Midbrain (tissue), 1 donor: ENCODE data around the gene FXYD6.
A peak's percentile ranks its signal among the peaks of the same experiment; 100 is the strongest.

Experiments
- DNase-seq: peaks from one replicate; lab custom pipeline; 2025; lab: John Stamatoyannopoulos, UW

Gene FXYD6

GRCh38 chr11:117910941-117911655 is 34.6 kb upstream of the FXYD6 start:
- no peak for DNase-seq

DNA sequence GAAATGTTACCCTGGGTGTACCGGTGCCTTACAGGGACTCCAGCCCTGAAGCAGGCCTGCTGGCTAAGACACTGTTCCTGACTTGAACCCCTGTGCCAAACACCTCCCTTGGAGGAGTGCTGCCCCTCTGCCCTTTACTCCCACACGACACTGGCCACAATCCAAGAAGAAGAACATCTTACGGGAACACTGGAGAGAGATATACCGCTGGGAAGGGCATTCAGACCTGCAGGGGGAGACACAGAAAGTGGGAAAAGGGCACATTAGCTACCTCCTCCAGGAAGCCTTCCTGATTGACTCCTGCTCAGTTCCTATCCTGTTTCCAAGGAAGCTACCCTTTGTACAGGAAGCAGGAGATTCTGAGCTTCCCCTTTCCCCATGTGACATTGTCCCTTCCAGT is 34.1 kb upstream of the FXYD6 start:
- DNase-seq = no peak

DNA sequence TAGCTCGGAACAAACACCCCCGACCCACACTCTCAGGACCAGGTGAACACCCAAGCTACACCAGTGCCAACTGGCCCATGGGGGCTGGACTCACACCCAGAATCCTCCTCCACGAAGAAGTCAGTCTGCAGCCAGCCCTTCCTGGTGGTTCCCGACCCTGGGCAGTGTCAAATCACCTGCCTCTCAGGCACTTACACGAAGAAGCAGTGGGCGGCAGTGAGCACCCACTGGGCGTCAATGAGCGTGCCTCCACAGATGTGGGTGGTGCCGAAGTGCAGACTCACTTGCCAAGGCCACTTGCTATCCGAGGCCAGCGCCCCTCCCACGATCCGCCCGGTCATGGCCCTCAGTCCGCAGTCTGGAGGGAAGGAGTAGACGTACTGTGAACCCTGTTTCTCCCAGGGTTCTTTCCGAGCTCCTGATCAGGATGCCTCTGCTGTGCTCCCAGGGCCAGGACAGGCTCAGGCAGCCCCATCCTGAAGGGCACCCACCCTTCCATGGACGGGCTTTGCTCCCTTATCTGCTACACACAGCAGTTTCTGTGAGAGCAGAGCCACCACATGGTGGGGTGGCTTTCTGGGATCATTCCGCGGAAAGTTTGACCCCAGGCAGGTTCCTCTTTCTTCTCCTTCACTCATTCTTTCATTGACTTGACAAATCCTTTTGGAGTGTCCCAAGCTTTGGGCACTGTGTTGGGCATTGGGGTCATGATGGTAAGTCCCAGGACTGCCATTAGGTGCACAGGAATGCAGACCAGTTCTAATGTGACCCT is 33.3 kb upstream of the FXYD6 start:
- no peak for DNase-seq

DNA sequence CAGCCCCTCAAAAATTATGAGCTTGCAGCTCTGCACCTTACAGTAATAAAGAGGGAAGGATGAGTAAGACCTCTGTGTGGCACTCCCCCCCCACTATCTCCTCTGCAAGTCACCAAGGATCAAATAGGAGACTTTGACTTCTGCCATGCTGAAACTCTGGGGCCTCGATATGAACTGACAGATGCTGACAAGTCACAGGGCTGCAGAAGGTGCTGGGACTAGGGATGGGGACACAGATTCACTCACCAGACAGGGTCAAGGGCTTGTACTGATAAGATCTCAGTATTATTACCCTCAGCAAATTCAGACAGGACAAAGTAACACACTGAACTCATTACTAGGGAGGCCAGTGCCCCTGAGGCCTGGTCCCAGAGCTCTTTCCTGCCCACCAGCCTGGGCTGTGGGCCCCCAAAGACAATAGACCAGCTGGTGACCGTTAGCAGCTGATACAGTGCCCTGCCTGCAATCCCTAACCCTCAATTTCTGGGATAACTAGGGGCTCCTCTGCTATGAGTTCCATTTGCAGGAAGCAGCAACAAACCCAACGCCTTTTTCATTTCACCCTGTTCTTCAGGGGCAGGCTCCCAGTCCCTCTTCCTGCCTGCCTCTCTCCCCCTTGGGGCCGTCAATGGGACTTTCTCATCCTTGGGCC is 32.6 kb upstream of the FXYD6 start:
- DNase-seq = no peak

- no peak for DNase-seq
These were observed 31.8 kb upstream of the FXYD6 start for GRCh38 chr11:117908109-117908895.

DNA sequence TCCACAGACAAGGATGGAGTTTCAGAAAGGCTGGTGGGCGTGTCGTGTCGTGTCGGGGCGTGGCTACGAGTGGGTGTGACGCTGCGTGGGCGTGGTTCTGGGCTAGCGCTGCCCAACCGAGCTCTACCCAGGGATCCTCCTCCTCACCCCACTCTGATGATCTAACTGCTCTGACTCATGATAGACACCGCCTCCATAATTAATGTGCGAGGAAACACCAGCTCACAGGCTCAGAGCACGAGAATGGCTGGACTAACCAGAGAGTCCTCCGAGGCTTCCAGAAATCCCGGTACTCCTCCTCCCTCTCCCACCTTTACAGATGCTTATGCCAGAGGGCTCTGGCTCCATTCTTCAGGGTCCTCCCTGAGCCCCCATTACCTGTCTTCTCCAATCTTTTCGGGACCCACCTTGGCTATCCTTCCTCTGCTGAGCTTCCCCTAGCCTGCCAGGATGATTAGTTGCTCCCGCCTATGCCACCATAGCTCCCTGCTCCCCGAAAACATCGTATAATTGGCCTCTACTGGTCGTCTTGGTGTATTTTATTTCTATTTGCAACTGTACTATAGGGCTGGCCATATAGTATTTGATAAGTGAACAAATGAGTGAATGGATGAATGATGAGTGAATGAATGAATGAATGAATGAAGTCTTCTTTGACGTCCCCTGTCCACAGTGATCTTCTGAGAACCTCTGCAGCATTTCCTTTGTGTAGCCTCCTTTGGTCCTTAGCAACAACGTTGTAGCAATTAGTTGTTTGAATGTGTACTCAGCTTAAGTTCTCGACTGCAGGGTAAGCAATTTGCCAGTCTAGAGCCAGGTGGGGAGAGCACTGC is 31.0 kb upstream of the FXYD6 start:
- DNase-seq = peak; percentile 15

GRCh38 chr11:117906710-117907109 is 30.3 kb upstream of the FXYD6 start:
- DNase-seq = no peak

GRCh38 chr11:117906126-117906525 is 29.7 kb upstream of the FXYD6 start:
- no peak for DNase-seq

- no peak for DNase-seq
These were observed 29.1 kb upstream of the FXYD6 start for GRCh38 chr11:117905524-117905923.

DNA sequence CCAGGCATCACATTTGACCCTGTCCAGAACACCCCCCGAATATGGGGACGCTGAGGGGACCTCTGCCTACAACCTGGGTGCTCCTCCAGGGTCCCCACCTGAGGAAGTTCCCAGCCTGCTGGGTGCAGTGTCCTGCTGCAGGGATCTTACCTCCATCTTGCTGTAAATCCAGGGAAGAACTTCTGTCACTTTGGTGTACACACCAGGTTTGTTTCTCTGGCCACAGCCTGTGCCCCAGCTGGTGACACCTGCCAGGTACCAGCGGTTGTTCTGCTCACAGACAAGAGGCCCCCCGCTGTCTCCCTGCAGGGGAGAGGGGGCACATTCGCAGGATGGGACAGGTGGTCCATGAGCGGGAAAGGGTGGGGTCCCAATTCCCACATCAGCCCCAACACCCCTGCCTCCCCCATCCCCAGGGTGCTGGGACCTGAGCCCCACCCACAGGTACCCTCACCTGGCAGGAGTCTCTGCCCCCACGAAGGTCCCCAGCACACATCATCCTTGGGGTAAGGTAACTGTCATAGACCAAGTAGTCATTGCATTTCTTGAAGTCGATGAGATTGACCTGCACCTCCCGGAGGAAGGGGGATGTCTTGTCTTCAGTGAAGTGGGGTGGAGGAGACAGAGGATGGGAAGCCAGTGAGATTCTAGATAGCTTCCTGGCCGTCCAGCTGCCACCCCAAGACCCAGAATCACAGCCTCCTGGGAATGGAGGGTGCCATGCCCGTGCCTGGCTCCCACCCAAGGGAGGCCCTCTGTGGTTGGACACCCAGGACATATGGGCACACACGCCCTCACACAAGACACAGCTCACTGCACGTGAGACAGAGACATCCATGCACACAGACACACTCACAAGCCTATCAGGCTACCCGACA is 27.3 kb upstream of the FXYD6 start:
- no peak for DNase-seq

DNA sequence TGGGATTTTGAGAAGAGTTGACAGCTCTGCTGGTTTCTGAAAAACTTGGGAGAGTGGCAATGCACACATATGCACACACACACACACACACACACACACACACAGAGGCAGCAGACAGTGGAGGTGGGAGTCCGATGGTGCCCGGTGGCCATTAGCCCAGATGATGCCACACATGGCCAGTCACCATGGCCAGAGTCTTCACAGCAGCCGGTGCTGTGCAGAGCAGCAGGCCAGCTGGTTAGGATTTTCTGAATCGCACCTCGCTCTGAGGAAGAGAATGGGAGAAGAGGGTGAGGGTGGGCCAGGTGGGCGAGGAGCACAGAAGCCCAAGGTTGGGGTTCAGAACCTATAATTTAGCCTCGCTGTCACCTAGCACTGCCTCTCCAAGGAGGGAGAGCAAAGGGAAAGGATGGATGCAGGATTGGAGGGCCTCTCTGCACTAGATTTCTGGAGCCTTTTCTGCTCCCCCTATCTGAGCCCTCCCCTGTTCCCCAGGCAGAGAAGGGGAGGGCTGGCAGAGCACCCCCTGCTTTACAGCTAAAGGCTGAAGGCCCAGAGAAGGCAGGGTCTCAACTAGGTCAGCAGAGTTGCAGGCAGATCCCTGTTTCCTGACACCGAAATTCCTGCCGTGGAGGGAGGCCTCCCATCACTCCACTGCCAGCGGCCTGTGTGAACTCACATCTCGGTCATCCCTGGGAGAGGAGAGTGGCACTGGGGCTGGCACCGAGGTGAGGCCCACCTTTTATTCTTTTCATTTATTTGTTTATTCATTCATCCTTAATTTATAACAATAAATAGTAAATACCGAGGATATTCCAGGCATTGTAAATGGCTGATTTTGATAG is 25.8 kb upstream of the FXYD6 start:
- DNase-seq = no peak

GRCh38 chr11:117901601-117902000 is 25.1 kb upstream of the FXYD6 start:
- no peak for DNase-seq

GRCh38 chr11:117900720-117901440 is 24.4 kb upstream of the FXYD6 start:
- no peak for DNase-seq

DNA sequence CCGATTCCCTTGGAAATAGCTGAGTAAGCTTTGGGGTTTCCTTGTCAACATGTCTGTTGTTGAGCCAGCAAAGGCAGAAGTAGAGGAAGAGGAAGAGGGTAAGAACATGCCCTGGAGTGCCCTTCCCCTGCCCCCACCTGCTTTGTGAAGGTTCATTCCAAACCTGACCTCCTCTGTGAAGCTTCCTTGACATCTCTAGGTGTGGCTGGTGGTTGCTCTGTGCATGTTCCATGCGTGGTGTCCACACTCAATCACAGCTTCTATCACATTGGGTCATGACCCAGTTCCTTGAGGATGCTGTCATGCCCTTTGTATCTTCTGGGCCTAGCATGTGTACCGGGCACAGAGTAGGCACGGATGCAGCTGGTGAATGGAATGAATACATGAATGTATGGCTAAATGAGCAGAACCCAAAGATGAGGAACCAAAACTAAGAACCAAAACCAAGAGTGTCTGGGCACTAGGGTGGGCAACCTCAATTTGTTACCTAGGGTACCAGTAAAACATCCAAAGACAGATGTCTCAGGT is 23.7 kb upstream of the FXYD6 start:
- DNase-seq = no peak

DNA sequence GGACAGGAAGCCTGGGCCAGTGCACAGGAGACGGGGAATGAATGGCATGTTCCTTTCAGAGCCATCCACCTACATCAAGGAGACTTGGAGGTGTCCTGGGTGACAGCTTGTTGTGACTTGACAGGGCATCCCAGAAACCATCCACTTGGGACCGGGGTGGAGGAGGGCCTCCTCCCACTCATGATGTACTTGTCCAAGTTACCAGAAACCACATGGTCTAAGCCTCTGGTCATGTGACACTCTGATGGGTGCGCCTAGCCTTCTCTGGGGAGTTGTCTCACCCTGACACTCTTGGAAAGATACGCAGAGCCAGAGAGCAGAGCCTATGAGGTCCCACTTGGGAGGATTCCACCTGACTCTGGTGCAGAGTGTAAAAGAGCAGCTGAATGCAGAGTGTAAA is 21.6 kb upstream of the FXYD6 start:
- no peak for DNase-seq

DNA sequence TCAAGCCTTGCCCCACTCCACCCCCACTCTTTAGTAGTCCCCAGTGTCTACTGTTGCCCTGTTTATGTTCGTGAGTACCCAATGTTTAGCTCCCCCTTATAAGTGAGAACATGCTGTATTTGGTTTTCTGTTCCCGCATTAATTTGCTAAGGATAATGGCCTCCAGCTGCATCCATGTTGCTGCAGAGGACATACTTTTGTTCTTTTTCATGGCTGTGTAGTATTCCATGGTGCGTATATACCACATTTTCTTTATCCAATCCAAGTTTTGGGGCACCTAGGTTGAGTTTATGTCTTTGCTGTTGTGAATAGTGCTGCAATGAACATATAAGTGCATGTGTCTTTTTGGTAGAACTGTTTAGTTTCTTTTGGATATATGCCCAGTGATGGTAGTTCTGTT is 16.2 kb upstream of the FXYD6 start:
- no peak for DNase-seq

DNA sequence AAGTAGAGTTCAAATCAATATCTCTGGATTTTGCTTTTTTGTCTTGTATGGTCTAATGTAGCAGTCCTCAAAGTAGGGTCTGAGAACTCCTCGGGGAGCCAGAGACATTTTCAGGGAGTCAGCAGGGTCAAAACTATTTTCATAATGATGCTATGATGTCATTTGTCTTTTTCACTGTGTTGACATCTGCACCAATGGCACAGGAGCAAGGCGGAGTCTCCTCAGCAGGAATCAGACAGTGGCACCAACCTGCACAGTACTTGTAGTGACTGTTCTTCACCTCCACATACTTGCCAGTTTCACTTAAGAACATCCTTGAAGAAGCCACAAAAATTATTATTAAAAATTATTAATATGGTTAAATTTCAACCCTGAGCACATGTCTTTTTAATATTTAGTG is 14.9 kb upstream of the FXYD6 start:
- DNase-seq = no peak

DNA sequence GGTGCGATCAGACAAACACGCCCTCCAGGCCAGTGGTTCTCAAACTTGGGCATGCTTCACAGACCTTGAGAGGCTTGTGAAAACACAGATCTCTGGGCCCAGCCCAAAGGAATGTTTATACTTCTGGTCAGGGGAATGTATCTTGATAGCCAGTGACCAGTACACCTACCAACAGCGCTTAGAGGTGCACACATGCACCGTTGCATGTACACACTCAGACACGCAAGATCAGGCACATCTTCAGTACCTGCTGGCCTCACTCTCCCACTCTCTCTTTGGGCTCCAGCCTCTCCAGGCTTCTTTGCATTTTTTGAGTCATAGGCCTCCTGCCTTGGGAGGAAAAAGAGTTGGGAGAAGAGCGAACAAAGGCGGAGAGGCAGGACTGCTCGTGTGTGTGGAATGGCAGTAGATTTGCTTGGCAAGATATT is 11.7 kb upstream of the FXYD6 start:
- DNase-seq = no peak
